ENCODE results near the gene FGD4. TPM values are rescaled to one million over a fixed set of nuclear protein-coding genes. Genes with fewer than 3 reads are reported as not detected.

The FGD4 gene
- total and polyA plus RNA-seq, 2 donors from 2014 or later, result 4.9 to 55.5 TPM

DNA sequence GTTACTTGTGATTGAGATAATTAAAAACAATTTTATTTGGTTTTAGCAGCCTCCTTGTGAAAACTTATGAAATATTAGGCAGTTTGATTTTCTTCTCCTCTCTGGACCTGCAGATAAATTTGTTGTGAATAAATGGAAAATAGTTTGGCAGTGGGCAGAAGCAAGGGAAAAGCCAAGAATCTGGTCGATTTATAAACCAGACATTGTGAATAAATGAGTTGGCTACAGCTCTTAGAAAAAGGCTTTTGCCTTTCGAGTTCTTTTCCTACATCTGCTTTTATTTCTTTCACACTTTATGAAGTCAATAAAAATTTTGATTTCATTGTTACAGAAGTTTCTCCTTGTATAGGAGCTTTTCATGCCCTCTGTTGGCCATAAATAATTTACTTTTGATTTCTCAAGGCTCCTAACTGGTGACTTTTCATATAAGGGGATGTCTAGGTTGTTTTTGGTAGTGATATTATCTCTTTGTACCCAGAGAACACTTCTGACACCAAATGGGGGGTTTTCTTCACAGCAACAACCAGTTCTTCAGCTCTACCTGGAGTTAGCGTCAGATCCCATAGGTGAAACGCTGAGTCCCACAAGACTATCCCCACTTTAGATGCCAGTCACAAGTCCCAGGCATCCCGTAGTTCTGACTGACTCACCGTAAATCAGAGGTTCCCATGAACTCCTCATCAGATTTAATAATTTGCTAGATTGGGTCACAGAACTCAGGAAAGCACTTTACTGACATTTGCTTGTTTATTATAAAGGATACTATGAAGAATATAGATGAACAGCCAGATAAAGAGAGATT is 143.3 kb downstream of the FGD4 start:
- no peak overlapping the region for H3K9ac ChIP-seq (ENCODE audit: low read length in 3 of 3)
- FAIRE-seq, result no peak
- H3K4me3 ChIP-seq (ENCODE audit: low read length in 3 of 3), result no peak overlapping the region
- intact Hi-C loops (cut with DNase I), result no loop called here
- no peak for DNase-seq
- H3K36me3 ChIP-seq (ENCODE audit: control insufficient read depth in 2 of 3, insufficient read depth in 3 of 3, low read length in 3 of 3), result no peaks in the 10 kb centered on the region
- peak overlapping the region; percentile 29 to 69 for H3K27ac ChIP-seq (ENCODE audit: low read depth in 2 of 2, low read length in 2 of 2)
- no peaks in the 10 kb centered on the region for H3K27me3 ChIP-seq (ENCODE audit: control insufficient read depth, insufficient read depth, low read length)
- H3K4me1 ChIP-seq (ENCODE audit: control insufficient read depth in 2 of 3, insufficient read depth in 2 of 3, low read depth in 1 of 3, low read length in 3 of 3), result peaks cover 0 to 51% (median 16%) of the 10 kb centered on the region in 3 donors
- H3K9me3 ChIP-seq (ENCODE audit: control insufficient read depth in 2 of 3, insufficient read depth in 1 of 3, low read length in 3 of 3), result no peaks in the 10 kb centered on the region
- TF ChIP-seq, protein P1, sequence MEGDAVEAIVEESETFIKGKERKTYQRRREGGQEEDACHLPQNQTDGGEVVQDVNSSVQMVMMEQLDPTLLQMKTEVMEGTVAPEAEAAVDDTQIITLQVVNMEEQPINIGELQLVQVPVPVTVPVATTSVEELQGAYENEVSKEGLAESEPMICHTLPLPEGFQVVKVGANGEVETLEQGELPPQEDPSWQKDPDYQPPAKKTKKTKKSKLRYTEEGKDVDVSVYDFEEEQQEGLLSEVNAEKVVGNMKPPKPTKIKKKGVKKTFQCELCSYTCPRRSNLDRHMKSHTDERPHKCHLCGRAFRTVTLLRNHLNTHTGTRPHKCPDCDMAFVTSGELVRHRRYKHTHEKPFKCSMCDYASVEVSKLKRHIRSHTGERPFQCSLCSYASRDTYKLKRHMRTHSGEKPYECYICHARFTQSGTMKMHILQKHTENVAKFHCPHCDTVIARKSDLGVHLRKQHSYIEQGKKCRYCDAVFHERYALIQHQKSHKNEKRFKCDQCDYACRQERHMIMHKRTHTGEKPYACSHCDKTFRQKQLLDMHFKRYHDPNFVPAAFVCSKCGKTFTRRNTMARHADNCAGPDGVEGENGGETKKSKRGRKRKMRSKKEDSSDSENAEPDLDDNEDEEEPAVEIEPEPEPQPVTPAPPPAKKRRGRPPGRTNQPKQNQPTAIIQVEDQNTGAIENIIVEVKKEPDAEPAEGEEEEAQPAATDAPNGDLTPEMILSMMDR (IDR thresholded peaks at IDR 0.05; ENCODE audit: borderline replicate concordance, extremely low read depth, insufficient read depth), result no peak

GRCh38 chr12:32544893-32545292 is 145.5 kb downstream of the FGD4 start:
- no peak for FAIRE-seq
- Histone ChIP-seq H3K9ac (ENCODE audit: low read length in 3 of 3) (no peak overlapping the region), H3K27me3 (ENCODE audit: control insufficient read depth, insufficient read depth, low read length) (no peaks in the 10 kb centered on the region), H3K9me3 (ENCODE audit: control insufficient read depth in 2 of 3, insufficient read depth in 1 of 3, low read length in 3 of 3) (no peaks in the 10 kb centered on the region), H3K4me3 (ENCODE audit: low read length in 3 of 3) (no peak overlapping the region), H3K27ac (ENCODE audit: low read depth in 2 of 2, low read length in 2 of 2) (peak overlapping the region in 1 of 2 donors; percentile 11), H3K36me3 (ENCODE audit: control insufficient read depth in 2 of 3, insufficient read depth in 3 of 3, low read length in 3 of 3) (no peaks in the 10 kb centered on the region), H3K4me1 (ENCODE audit: control insufficient read depth in 2 of 3, insufficient read depth in 2 of 3, low read depth in 1 of 3, low read length in 3 of 3) (peaks cover 0 to 70% (median 35%) of the 10 kb centered on the region in 3 donors)
- no peak for DNase-seq
- TF ChIP-seq, protein P1 (IDR thresholded peaks at IDR 0.05; ENCODE audit: borderline replicate concordance, extremely low read depth, insufficient read depth), result no peak
- intact Hi-C loops (cut with DNase I), result no loop called here

- intact Hi-C loops (cut with DNase I), result no loop called here
- Histone ChIP-seq H3K27me3 (ENCODE audit: control insufficient read depth, insufficient read depth, low read length) (no peaks in the 10 kb centered on the region), H3K9me3 (ENCODE audit: control insufficient read depth in 2 of 3, insufficient read depth in 1 of 3, low read length in 3 of 3) (no peaks in the 10 kb centered on the region), H3K4me1 (ENCODE audit: control insufficient read depth in 2 of 3, insufficient read depth in 2 of 3, low read depth in 1 of 3, low read length in 3 of 3) (peaks cover 0 to 72% (median 36%) of the 10 kb centered on the region in 3 donors), H3K4me3 (ENCODE audit: low read length in 3 of 3) (no peak overlapping the region), H3K36me3 (ENCODE audit: control insufficient read depth in 2 of 3, insufficient read depth in 3 of 3, low read length in 3 of 3) (no peaks in the 10 kb centered on the region), H3K27ac (ENCODE audit: low read depth in 2 of 2, low read length in 2 of 2) (peak overlapping the region; percentile 11 to 13), H3K9ac (ENCODE audit: low read length in 3 of 3) (no peak overlapping the region)
- TF ChIP-seq, protein P1 (IDR thresholded peaks at IDR 0.05; ENCODE audit: borderline replicate concordance, extremely low read depth, insufficient read depth), result no peak
- DNase-seq, result no peak
- FAIRE-seq, result no peak
Observed at GRCh38 chr12:32545413-32545980, 146.1 kb downstream of the FGD4 start.

All from kidney (tissue), 14 donors.